Activated CD4-positive, alpha-beta T cell treated with anti-CD3 and anti-CD28 coated beads, Interleukin-2, amount 50 U/mL, for 16 hours (primary cell): ENCODE data around the gene MYPN.
A peak's percentile ranks its signal among the peaks of the same experiment; 100 is the strongest.

Experiments
- DNase-seq: peaks from one replicate; pipeline ENCODE4 v3.0.0-alpha.2; 2020

Gene MYPN

GRCh38 chr10:68096913-68097516 lies 12.3 kb upstream of the MYPN start:
- DNase-seq = no peak

- DNase-seq = no peak
These were observed 9.6 kb upstream of the MYPN start for GRCh38 chr10:68099736-68100135.

GRCh38 chr10:68101066-68101465 lies 8.2 kb upstream of the MYPN start:
- no peak for DNase-seq

GRCh38 chr10:68103261-68103878 lies 5.9 kb upstream of the MYPN start:
- no peak for DNase-seq

GRCh38 chr10:68103901-68104300 lies 5.4 kb upstream of the MYPN start:
- DNase-seq = no peak

- DNase-seq = peak; percentile 8
These were observed 3.5 kb upstream of the MYPN start for GRCh38 chr10:68105820-68106219.

GRCh38 chr10:68106656-68107055 lies 2.6 kb upstream of the MYPN start:
- DNase-seq = no peak

GRCh38 chr10:68107651-68108050 lies 1.6 kb upstream of the MYPN start:
- DNase-seq = no peak

- DNase-seq = no peak
These were observed 1.2 kb upstream of the MYPN start for GRCh38 chr10:68108051-68108450.

GRCh38 chr10:68108653-68109052 lies 635 bp upstream of the MYPN start:
- DNase-seq = no peak

- DNase-seq = no peak
These were observed 739 bp downstream of the MYPN start for GRCh38 chr10:68110027-68110426.

- DNase-seq = no peak
These were observed 2.3 kb downstream of the MYPN start for GRCh38 chr10:68111584-68111983.

GRCh38 chr10:68112837-68113236 lies 3.5 kb downstream of the MYPN start:
- no peak for DNase-seq

- DNase-seq = no peak
These were observed 9.4 kb downstream of the MYPN start for GRCh38 chr10:68118657-68119056.

- no peak for DNase-seq
These were observed 11.9 kb downstream of the MYPN start for GRCh38 chr10:68121020-68121743.

GRCh38 chr10:68121852-68122251 lies 12.6 kb downstream of the MYPN start:
- no peak for DNase-seq

GRCh38 chr10:68124718-68125117 lies 15.4 kb downstream of the MYPN start:
- DNase-seq = no peak

- DNase-seq = no peak
These were observed 16.5 kb downstream of the MYPN start for GRCh38 chr10:68125772-68126171.

- no peak for DNase-seq
These were observed 18.7 kb downstream of the MYPN start for GRCh38 chr10:68128015-68128414.

GRCh38 chr10:68132391-68132790 lies 23.1 kb downstream of the MYPN start:
- no peak for DNase-seq

GRCh38 chr10:68133523-68133922 lies 24.2 kb downstream of the MYPN start:
- no peak for DNase-seq

- DNase-seq = no peak
These were observed 26.1 kb downstream of the MYPN start for GRCh38 chr10:68135362-68135761.

- no peak for DNase-seq
These were observed 26.9 kb downstream of the MYPN start for GRCh38 chr10:68135922-68136792.
